ENCODE data around the gene REM1.

DNA sequence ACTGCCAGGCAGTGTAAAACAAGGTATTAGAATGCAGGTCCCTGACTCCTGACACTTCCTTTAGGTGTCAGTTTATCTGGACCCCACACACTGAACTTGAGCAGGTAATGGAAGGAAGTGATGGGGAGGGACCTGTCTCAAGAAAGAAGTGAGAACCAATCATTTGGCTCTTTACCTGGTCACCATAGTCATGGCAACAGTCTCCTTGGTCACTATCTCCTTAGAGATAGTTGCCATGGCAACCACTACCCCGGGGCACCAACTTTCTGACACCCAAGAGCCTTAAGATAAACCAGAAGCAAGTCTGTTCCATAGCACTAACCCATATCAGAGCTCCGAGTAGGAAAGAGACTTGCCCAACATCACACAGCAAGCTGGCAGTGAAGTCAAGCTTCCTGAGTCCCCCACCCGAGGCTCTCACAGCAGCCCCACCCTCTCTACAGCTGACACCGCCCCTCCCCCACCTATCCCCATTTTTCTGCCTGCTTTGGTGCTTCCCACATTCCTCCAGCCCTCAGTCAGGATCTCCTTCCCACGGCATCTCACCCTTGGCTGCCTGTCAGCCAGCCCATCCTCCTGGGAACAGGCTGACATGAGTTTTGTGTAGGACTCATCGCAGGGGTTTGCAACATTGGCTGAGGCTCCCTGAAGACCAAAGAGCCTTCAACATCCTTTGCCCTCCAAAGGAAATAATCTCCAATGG is 22.9 kb downstream of the REM1 start:
- TF ChIP-seq EZH2 (IDR thresholded peaks at IDR 0.05; ENCODE audit: borderline replicate concordance, insufficient read depth, low read length, poor library complexity, severe bottlenecking) = no peak
- TF ChIP-seq, protein P1, sequence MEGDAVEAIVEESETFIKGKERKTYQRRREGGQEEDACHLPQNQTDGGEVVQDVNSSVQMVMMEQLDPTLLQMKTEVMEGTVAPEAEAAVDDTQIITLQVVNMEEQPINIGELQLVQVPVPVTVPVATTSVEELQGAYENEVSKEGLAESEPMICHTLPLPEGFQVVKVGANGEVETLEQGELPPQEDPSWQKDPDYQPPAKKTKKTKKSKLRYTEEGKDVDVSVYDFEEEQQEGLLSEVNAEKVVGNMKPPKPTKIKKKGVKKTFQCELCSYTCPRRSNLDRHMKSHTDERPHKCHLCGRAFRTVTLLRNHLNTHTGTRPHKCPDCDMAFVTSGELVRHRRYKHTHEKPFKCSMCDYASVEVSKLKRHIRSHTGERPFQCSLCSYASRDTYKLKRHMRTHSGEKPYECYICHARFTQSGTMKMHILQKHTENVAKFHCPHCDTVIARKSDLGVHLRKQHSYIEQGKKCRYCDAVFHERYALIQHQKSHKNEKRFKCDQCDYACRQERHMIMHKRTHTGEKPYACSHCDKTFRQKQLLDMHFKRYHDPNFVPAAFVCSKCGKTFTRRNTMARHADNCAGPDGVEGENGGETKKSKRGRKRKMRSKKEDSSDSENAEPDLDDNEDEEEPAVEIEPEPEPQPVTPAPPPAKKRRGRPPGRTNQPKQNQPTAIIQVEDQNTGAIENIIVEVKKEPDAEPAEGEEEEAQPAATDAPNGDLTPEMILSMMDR (IDR thresholded peaks at IDR 0.05; ENCODE audit: poor library complexity, severe bottlenecking) = no peak
